GM23248 (cell line): ENCODE measurements around the gene DENND1A.

Experiments used
- EZH2 ChIP-seq: fragments of 200-600 bp; sonication (generic); IDR thresholded peaks from 2 replicates; pipeline ENCODE4 v1.6.1; 2018; ENCODE audit warnings: antibody characterized with exemption, mild to moderate bottlenecking; ENCODE audit not compliant: insufficient read depth, poor library complexity, severe bottlenecking
- EZH2phosphoT487 ChIP-seq: fragments of 200-600 bp; sonication (generic); IDR thresholded peaks from 2 replicates; pipeline ENCODE4 v1.6.1; 2018; ENCODE audit warnings: antibody characterized with exemption, moderate library complexity, mild to moderate bottlenecking, low read depth; ENCODE audit not compliant: insufficient read depth

DNA sequence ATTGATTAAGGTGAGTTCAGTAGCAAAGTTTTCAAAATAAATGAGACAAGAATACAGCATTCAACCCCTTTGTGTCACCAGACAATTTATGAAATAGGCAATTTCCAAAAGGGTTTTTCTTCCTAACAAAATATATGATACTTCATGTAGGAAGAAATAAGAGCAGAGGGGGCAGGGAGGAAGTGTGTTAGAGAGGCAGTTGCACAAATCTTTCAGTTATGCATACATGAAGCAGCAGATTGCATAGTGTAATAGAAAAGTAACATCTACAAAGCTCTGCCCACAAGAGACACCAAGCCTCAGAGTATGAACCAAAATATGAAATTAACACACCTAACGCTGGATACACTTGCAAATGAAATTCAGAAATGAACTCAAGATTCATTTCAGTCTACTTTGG is 157.0 kb downstream of the DENND1A start:
- TF ChIP-seq EZH2phosphoT487 (no peak), EZH2 (no peak)
